ENCODE data around the gene ZNF768. TPM values are rescaled to one million over a fixed set of nuclear protein-coding genes. Genes with fewer than 3 reads are reported as not detected.

Gene ZNF768
- total RNA-seq, 1 donor from 2014 or later = 25.8 TPM

GRCh38 chr16:30558789-30559377 lies 32.5 kb upstream of the ZNF768 start:
- Histone ChIP-seq H3K4me1 (peaks cover 8% of the 10 kb centered on the region), H3K4me3 (peak overlapping the region; percentile 91), H3K9me3 (no peaks in the 10 kb centered on the region), H3K36me3 (peaks cover 24% of the 10 kb centered on the region), H3K27ac (peak overlapping the region; percentile 94), H3K27me3 (no peaks in the 10 kb centered on the region)
- DNase-seq = no peak
- intact Hi-C loops (cut with DNase I) = no loop called here
- no peak for ATAC-seq
- TF ChIP-seq, protein P1, sequence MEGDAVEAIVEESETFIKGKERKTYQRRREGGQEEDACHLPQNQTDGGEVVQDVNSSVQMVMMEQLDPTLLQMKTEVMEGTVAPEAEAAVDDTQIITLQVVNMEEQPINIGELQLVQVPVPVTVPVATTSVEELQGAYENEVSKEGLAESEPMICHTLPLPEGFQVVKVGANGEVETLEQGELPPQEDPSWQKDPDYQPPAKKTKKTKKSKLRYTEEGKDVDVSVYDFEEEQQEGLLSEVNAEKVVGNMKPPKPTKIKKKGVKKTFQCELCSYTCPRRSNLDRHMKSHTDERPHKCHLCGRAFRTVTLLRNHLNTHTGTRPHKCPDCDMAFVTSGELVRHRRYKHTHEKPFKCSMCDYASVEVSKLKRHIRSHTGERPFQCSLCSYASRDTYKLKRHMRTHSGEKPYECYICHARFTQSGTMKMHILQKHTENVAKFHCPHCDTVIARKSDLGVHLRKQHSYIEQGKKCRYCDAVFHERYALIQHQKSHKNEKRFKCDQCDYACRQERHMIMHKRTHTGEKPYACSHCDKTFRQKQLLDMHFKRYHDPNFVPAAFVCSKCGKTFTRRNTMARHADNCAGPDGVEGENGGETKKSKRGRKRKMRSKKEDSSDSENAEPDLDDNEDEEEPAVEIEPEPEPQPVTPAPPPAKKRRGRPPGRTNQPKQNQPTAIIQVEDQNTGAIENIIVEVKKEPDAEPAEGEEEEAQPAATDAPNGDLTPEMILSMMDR (IDR thresholded peaks at IDR 0.05) = no peak

DNA sequence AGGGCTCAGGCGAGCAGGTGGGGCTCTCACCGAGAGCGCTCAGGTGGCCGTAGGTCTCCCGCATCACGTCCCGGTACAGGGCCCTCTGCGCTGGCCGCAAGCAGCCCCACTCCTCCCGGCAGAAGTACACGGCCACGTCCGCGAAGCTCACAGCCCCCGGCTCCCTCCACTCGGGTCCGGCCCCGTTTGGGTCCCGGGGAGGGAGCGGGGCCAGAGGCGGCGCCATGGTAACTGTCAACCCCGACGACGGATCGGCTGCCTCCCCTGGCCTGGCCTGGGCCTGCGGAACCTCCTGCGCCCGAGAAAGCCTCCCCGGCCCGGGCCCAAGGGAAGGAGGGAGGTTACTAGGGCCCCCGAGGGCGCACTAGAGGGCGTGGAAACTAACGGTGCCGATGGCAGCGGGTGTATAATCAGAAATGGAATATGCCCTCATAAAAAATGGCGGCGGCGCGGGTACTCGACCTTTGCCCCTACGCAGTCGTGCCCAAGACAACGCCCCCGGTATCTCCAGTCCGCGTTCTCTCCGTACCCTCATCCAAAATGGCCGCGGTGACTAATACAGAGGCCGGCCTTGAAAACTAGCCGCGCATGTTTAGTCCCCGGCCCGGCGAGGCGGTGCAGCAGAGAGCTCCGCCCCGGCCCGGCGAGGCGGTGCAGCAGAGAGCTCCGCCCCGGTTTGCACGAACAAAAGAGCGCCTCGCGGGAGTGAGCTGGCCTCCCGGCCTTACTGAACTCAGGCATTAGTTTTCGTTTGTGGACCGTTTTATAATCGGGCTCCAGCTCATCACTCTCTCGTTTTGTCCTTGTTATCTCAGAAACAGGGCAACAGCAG lies 31.8 kb upstream of the ZNF768 start, which contains the start of gene ZNF764:
Gene ZNF764 (minus strand): TSS at position 418 of the 832 bp plus-strand sequence. CDS start 192 bp downstream, at position 226.
- TF ChIP-seq, protein P1 (IDR thresholded peaks at IDR 0.05) = peak; percentile 4
- Histone ChIP-seq H3K27me3 (no peaks in the 10 kb centered on the region), H3K4me1 (peaks cover 8% of the 10 kb centered on the region), H3K36me3 (peaks cover 26% of the 10 kb centered on the region), H3K27ac (peak within 1 kb of the TSS; percentile 94), H3K9me3 (no peaks in the 10 kb centered on the region), H3K4me3 (peak within 1 kb of the TSS; percentile 91)
- ATAC-seq (peak; percentile 97), DNase-seq (peak; percentile 98)
- intact Hi-C loops (cut with DNase I) = no loop called here

DNA sequence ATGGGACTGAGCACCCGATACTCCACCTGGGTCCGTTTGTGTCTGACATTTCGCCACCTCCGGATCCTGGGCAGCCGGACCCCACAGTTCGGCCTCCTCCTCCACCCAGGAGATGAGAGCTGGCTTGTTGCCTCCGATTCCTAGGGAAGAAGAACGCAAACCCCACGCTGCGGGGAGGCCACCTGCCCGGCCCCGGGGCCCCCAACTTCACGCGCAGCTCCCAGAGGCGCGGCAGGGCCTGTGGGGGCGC lies 31.3 kb upstream of the ZNF768 start:
- TF ChIP-seq, protein P1 (IDR thresholded peaks at IDR 0.05) = no peak
- Histone ChIP-seq H3K9me3 (no peaks in the 10 kb centered on the region), H3K27me3 (no peaks in the 10 kb centered on the region), H3K27ac (peak overlapping the region; percentile 94), H3K36me3 (peaks cover 26% of the 10 kb centered on the region), H3K4me1 (peaks cover 8% of the 10 kb centered on the region), H3K4me3 (peak overlapping the region; percentile 91)
- no peak for ATAC-seq
- DNase-seq = no peak
- intact Hi-C loops (cut with DNase I) = no loop called here

- intact Hi-C loops (cut with DNase I) = no loop called here
- DNase-seq (no peak), ATAC-seq (no peak)
- Histone ChIP-seq H3K4me1 (peaks cover 8% of the 10 kb centered on the region), H3K36me3 (peaks cover 26% of the 10 kb centered on the region), H3K27me3 (no peaks in the 10 kb centered on the region), H3K4me3 (no peak overlapping the region), H3K27ac (no peak overlapping the region), H3K9me3 (no peaks in the 10 kb centered on the region)
- TF ChIP-seq, protein P1 (IDR thresholded peaks at IDR 0.05) = no peak
Measured at GRCh38 chr16:30556125-30556473, 29.7 kb upstream of the ZNF768 start.

DNA sequence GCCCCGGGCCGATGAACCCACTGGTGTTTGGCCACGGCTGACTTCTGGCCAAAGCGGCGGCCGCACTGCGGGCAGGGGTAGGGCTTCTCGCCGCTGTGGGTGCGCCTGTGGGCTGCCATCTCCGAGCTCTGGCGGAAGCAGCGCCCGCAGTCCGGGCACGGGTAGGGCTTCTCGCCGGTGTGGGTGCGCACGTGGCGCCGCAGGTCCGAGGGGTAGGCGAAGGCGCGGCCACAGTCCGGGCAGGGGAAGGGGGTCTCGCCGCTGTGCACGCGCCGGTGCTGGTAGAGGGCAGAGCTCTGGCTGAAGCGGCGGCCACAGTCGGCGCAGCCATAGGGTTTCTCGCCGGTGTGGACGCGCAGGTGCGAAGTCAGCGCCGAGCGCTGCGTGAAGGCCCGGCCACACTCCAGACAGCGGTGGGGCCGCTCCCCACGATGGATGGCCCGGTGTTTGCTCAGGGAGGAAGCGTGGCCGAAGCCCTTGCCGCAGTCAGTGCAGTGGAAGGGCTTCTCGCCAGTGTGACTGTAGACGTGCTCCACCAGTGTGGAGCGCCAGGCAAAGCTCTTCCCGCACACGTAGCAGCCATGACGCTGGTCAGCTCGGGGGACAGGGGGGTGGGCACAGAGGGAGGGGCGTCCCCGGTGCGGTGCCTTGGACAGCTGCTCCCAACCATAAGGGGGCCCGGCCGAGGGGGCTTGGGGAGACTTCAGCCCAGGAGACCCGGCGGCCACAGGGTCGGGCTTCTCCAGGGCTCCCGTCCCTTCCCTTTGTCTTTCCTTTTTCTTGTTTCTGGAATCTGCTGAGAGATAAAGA lies 29.2 kb upstream of the ZNF768 start:
- no peak overlapping the region for H3K4me3 ChIP-seq
- DNase-seq (no peak), ATAC-seq (no peak)
- TF ChIP-seq, protein P1 (IDR thresholded peaks at IDR 0.05) = no peak
- no peaks in the 10 kb centered on the region for H3K27me3 ChIP-seq
- intact Hi-C loops (cut with DNase I) = no loop called here
- peaks cover 8% of the 10 kb centered on the region for H3K4me1 ChIP-seq
- no peak overlapping the region for H3K27ac ChIP-seq
- no peaks in the 10 kb centered on the region for H3K9me3 ChIP-seq
- H3K36me3 ChIP-seq = peaks cover 26% of the 10 kb centered on the region
